HCT116 (cell line): Measurements from ENCODE around the gene SLC35F3. TPM values are rescaled to one million over a fixed set of nuclear protein-coding genes. Genes with fewer than 3 reads are reported as not detected.

ENCODE experiments used
- ATAC-seq: fragments of 200-7000 bp; cut with Tn5 transposase; 2 replicates; pipeline ENCODE4 v1.9.1; 2020; ENCODE audit warnings: mild to moderate bottlenecking, moderate library complexity
- BruUV-seq: library from RNA; stranded (reverse); fragments of 400-500 nt; replicated peaks from 2 replicates; lab custom pipeline; 2021; lab: Mats Ljungman, UMichigan
- CTCF ChIA-PET: fragments of 300-600 bp; sonication (Branson Sonifier 250); formaldehyde crosslinking; loops from one replicate; lab custom pipeline; 2021; ENCODE audit warnings: antibody characterized with exemption; lab: Charles Lee
- POLR2A ChIA-PET: fragments of 300-600, 350-600 bp; sonication (Branson Sonifier 250); formaldehyde crosslinking; loops from one replicate; lab custom pipeline; 2021; ENCODE audit warnings: antibody characterized with exemption; lab: Charles Lee
- RAD21 ChIA-PET, 2 experiments: fragments of 300-600 bp; sonication (Branson Sonifier 250); formaldehyde crosslinking; loops; one replicate each; lab custom pipeline; 2023; ENCODE audit warnings: low total read pairs in 2 of 2; ENCODE audit not compliant: uncharacterized antibody in 2 of 2, unreplicated experiment in 2 of 2, low non-redundant PET in 1 of 2; lab: Charles Lee
- DNase-seq: peaks from one replicate; pipeline ENCODE4 v3.0.0-alpha.2; 2010; ENCODE audit warnings: low read depth, low spot score
- H2AFZ ChIP-seq: fragments of 200-600 bp; shearing (Covaris generic), sonication (generic); 2 replicates; pipeline ENCODE4 v1.6.1; 2017; ENCODE audit warnings: low read depth, mixed run types, mixed read lengths, antibody characterized with exemption, low read length; ENCODE audit not compliant: poor library complexity, severe bottlenecking
- H3K27ac ChIP-seq: 2 replicates; pipeline ENCODE4 v1.5.1; 2012; ENCODE audit warnings: low read depth, low read length
- H3K27me3 ChIP-seq: fragments of 200-600 bp; sonication (generic); 2 replicates; pipeline ENCODE4 v1.6.1; 2016; ENCODE audit warnings: mixed run types, low read length, mixed read lengths; ENCODE audit not compliant: insufficient read depth
- H3K36me3 ChIP-seq, 2 experiments: fragments of 200-500 bp in 1 of 2; fragments of 200-600 bp in 1 of 2; sonication (Bioruptor generic) in 1 of 2; sonication (generic) in 1 of 2; 2 replicates each; pipeline versions ENCODE4 v1.5.1 to v1.6.1; 2014 to 2016; ENCODE audit warnings: low read length in 2 of 2, inconsistent platforms in 1 of 2, mixed read lengths in 1 of 2, mixed run types in 1 of 2; ENCODE audit not compliant: insufficient read depth in 2 of 2, control insufficient read depth in 1 of 2
- H3K4me1 ChIP-seq, 2 experiments: fragments of 200-600 bp in 1 of 2; sonication (generic) in 1 of 2; 2 replicates each; pipeline versions ENCODE4 v1.5.1 to v1.6.1; 2012 to 2017; ENCODE audit warnings: low read length in 2 of 2, inconsistent platforms in 1 of 2, mild to moderate bottlenecking in 1 of 2, mixed read lengths in 1 of 2, mixed run types in 1 of 2, moderate library complexity in 1 of 2; ENCODE audit not compliant: insufficient read depth in 2 of 2, control insufficient read depth in 1 of 2
- H3K4me2 ChIP-seq: fragments of 200-600 bp; sonication (generic); 2 replicates; pipeline ENCODE4 v1.6.1; 2017; ENCODE audit warnings: mixed run types, low read length, mixed read lengths
- H3K4me3 ChIP-seq, 2 experiments: fragments of 200-600 bp in 1 of 2; sonication (generic) in 1 of 2; replicated peaks in 1 of 2; 2 replicates each; pipeline ENCODE4 v1.5.1; 2011 to 2016; ENCODE audit warnings: low read length in 2 of 2, control low read depth in 1 of 2, low read depth in 1 of 2, mild to moderate bottlenecking in 1 of 2, mixed read lengths in 1 of 2, mixed run types in 1 of 2
- H3K79me2 ChIP-seq: fragments of 200-600 bp; sonication (generic); 2 replicates; pipeline ENCODE4 v1.6.1; 2017; ENCODE audit warnings: mild to moderate bottlenecking, mixed run types, low read length, moderate library complexity, mixed read lengths; ENCODE audit not compliant: insufficient read depth
- H3K9ac ChIP-seq: fragments of 200-600 bp; sonication (generic); 2 replicates; pipeline ENCODE4 v1.6.1; 2016; ENCODE audit warnings: low read length, mixed read lengths
- H3K9me2 ChIP-seq: fragments of 200-600 bp; sonication (generic), shearing (Covaris generic); 2 replicates; pipeline ENCODE4 v1.6.1; 2017; ENCODE audit warnings: mixed run types, mild to moderate bottlenecking, moderate library complexity; ENCODE audit not compliant: insufficient read depth
- H3K9me3 ChIP-seq, 2 experiments: fragments of 200-500 bp in 1 of 2; fragments of 200-600 bp in 1 of 2; sonication (Bioruptor generic) in 1 of 2; sonication (generic) in 1 of 2; 2 replicates each; pipeline ENCODE4 v1.6.1; 2014 to 2017; ENCODE audit warnings: low read length in 2 of 2, mixed read lengths in 2 of 2, inconsistent platforms in 1 of 2, low read depth in 1 of 2, mild to moderate bottlenecking in 1 of 2, mixed run types in 1 of 2, moderate library complexity in 1 of 2; ENCODE audit not compliant: control insufficient read depth in 1 of 2, insufficient read depth in 1 of 2
- H4K20me1 ChIP-seq: fragments of 200-600 bp; sonication (generic), shearing (Covaris generic); 2 replicates; pipeline ENCODE4 v1.6.1; 2017; ENCODE audit warnings: mixed run types, mild to moderate bottlenecking, moderate library complexity; ENCODE audit not compliant: insufficient read depth
- ELF1 ChIP-seq: IDR thresholded peaks from 2 replicates; pipeline ENCODE4 v1.6.1; 2012; ENCODE audit warnings: low read depth, borderline replicate concordance
- EZH2 ChIP-seq: fragments of 200-600 bp; sonication (generic); IDR thresholded peaks from 2 replicates; pipeline ENCODE4 v1.6.1; 2017; ENCODE audit warnings: antibody characterized with exemption, mixed run types
- FOSL1 ChIP-seq: IDR thresholded peaks from 2 replicates; pipeline ENCODE4 v1.6.1; 2012; ENCODE audit warnings: low read depth
- POLR2A ChIP-seq: IDR thresholded peaks from 2 replicates; pipeline ENCODE4 v1.7.0; 2011; ENCODE audit warnings: borderline replicate concordance; ENCODE audit not compliant: insufficient read depth, insufficient read length; ENCODE audit errors: extremely low read depth
- RAD21 ChIP-seq: IDR thresholded peaks from 2 replicates; pipeline ENCODE4 v1.6.1; 2012; ENCODE audit warnings: low read depth, mild to moderate bottlenecking
- SIN3A ChIP-seq: IDR thresholded peaks from 2 replicates; pipeline ENCODE4 v1.6.1; 2012; ENCODE audit warnings: low read depth
- SP1 ChIP-seq: IDR thresholded peaks from 2 replicates; pipeline ENCODE4 v1.6.1; 2012; ENCODE audit warnings: low read depth
- YY1 ChIP-seq: IDR thresholded peaks from 2 replicates; pipeline ENCODE4 v1.6.1; 2011; ENCODE audit warnings: low read length, low read depth, moderate library complexity, mild to moderate bottlenecking; ENCODE audit not compliant: insufficient replicate concordance; ENCODE audit errors: extremely low read depth
- ZNF274 ChIP-seq: fragments of 200-500 bp; sonication (Bioruptor generic); IDR thresholded peaks from 2 replicates; pipeline ENCODE4 v1.6.1; 2014; ENCODE audit warnings: mild to moderate bottlenecking, low read depth, low read length, inconsistent platforms
- intact Hi-C: fragments of 100-400 bp; cut with micrococcal nuclease; formaldehyde crosslinking; loops from 2 replicates; pipeline ENCODE4 v1.10.0; 2022
- total RNA-seq: library from RNA; stranded (reverse); gene quantifications from one replicate; pipeline ENCODE4 v1.2.1, GENCODE V29; 2021; ENCODE audit not compliant: unreplicated experiment
- TF ChIP-seq, protein P1 (sequence below): IDR thresholded peaks from 2 replicates; pipeline ENCODE4 v1.6.1; 2012; ENCODE audit warnings: low read depth
- TF ChIP-seq, protein P2 (sequence below), 3 experiments: fragments of 200-600 bp in 1 of 3; sonication (generic) in 1 of 3; IDR thresholded peaks in 2 of 3; conservative IDR thresholded peaks in 1 of 3; 2 replicates each; pipeline ENCODE4 v1.5.1; 2012 to 2017; ENCODE audit warnings: low read depth in 2 of 3, low read length in 2 of 3, antibody characterized with exemption in 1 of 3, borderline replicate concordance in 1 of 3, control low read depth in 1 of 3, mild to moderate bottlenecking in 1 of 3, mixed read lengths in 1 of 3, mixed run types in 1 of 3, moderate library complexity in 1 of 3; ENCODE audit not compliant: insufficient read depth in 1 of 3

SLC35F3 gene
- total RNA-seq, 1 experiment from 2014 or later = 6.4 TPM

DNA sequence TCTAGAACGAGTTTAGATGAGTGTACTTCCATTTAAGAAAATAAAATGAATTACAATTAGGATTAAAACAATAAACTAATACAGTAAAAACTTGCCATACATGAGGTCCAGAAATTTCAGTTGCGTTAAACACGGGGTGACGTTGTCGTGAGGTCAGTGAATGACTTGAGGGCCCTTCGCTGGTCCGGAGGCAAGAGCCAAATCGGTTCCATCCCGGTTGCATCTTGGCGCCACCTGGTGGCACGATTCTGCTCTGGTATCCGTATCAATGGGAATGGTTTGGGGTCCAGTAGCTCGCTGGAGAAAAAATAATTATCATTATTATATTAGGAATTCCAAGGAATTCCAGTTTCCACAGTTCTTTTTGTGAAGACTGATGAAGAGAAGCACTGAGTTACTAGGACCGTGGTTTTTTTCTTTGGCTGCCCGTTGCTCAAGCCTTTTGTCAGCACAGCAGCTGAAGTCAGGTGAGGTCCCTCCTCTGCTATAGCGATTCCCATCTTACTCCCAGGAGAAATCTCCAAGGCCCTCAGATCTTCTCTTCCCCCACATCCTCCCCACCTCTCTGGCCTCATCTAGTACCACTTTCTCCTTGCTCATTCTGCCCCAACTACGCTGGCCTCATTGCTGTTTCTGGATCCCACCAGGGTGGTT lies 161.4 kb downstream of the SLC35F3 start:
- CTCF ChIA-PET = interaction anchor here (0.6 to 1.7 kb wide), 13 partner anchors 9 to 759 kb away, joined by 3 to 10 read pairs (median 4); no protein-coding TSS in a partner anchor
- POLR2A ChIA-PET = no interaction called here
- no peak overlapping the region for H3K9ac ChIP-seq
- H3K36me3 ChIP-seq = no peaks in the 10 kb centered on the region
- H2AFZ ChIP-seq = no peak overlapping the region
- no peaks in the 10 kb centered on the region for H4K20me1 ChIP-seq
- TF ChIP-seq, protein P1, sequence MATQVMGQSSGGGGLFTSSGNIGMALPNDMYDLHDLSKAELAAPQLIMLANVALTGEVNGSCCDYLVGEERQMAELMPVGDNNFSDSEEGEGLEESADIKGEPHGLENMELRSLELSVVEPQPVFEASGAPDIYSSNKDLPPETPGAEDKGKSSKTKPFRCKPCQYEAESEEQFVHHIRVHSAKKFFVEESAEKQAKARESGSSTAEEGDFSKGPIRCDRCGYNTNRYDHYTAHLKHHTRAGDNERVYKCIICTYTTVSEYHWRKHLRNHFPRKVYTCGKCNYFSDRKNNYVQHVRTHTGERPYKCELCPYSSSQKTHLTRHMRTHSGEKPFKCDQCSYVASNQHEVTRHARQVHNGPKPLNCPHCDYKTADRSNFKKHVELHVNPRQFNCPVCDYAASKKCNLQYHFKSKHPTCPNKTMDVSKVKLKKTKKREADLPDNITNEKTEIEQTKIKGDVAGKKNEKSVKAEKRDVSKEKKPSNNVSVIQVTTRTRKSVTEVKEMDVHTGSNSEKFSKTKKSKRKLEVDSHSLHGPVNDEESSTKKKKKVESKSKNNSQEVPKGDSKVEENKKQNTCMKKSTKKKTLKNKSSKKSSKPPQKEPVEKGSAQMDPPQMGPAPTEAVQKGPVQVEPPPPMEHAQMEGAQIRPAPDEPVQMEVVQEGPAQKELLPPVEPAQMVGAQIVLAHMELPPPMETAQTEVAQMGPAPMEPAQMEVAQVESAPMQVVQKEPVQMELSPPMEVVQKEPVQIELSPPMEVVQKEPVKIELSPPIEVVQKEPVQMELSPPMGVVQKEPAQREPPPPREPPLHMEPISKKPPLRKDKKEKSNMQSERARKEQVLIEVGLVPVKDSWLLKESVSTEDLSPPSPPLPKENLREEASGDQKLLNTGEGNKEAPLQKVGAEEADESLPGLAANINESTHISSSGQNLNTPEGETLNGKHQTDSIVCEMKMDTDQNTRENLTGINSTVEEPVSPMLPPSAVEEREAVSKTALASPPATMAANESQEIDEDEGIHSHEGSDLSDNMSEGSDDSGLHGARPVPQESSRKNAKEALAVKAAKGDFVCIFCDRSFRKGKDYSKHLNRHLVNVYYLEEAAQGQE = no peak
- peak; percentile 91 for TF ChIP-seq RAD21
- TF ChIP-seq FOSL1 = no peak
- TF ChIP-seq, protein P2, sequence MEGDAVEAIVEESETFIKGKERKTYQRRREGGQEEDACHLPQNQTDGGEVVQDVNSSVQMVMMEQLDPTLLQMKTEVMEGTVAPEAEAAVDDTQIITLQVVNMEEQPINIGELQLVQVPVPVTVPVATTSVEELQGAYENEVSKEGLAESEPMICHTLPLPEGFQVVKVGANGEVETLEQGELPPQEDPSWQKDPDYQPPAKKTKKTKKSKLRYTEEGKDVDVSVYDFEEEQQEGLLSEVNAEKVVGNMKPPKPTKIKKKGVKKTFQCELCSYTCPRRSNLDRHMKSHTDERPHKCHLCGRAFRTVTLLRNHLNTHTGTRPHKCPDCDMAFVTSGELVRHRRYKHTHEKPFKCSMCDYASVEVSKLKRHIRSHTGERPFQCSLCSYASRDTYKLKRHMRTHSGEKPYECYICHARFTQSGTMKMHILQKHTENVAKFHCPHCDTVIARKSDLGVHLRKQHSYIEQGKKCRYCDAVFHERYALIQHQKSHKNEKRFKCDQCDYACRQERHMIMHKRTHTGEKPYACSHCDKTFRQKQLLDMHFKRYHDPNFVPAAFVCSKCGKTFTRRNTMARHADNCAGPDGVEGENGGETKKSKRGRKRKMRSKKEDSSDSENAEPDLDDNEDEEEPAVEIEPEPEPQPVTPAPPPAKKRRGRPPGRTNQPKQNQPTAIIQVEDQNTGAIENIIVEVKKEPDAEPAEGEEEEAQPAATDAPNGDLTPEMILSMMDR (IDR thresholded peaks at IDR 0.05 in 2 of 3, conservative IDR thresholded peaks at IDR 0.05 in 1 of 3; ENCODE audit: borderline replicate concordance in 1 of 3, insufficient read depth in 1 of 3, low read depth in 2 of 3, low read length in 2 of 3) = peak; percentile 75 to 81 (median 76)
- TF ChIP-seq ELF1 = no peak
- TF ChIP-seq ZNF274 = no peak
- no peak for TF ChIP-seq SP1
- TF ChIP-seq POLR2A = no peak
- no peak for TF ChIP-seq SIN3A
- TF ChIP-seq YY1 = peak; percentile 24
- TF ChIP-seq EZH2 = no peak
- no peaks in the 10 kb centered on the region for H3K4me1 ChIP-seq
- no TSS peak for BruUV-seq
- no peak overlapping the region for H3K4me3 ChIP-seq
- peaks cover 0 to 11% of the 10 kb centered on the region in 2 experiments; a peak in 2 of 4 replicates for H3K9me3 ChIP-seq
- RAD21 ChIA-PET = interaction anchor here in 1 of 2 experiments (0.9 kb wide), 1 partner anchor 626 kb away, joined by 4 read pairs; no protein-coding TSS in a partner anchor
- peak; percentile 58 for DNase-seq
- no peaks in the 10 kb centered on the region for H3K27me3 ChIP-seq
- H3K79me2 ChIP-seq = peaks cover 11% of the 10 kb centered on the region
- no peaks in the 10 kb centered on the region for H3K9me2 ChIP-seq
- H3K27ac ChIP-seq = no peak overlapping the region
- H3K4me2 ChIP-seq = no peak overlapping the region
- intact Hi-C loops = loop anchor here (1.0 to 5.0 kb wide), 4 partner anchors 159 to 761 kb away; no protein-coding TSS in a partner anchor
- ATAC-seq = peak; percentile 97
